ENCODE data around the gene C1QTNF5. TPM values are rescaled to one million over a fixed set of nuclear protein-coding genes. Genes with fewer than 3 reads are reported as not detected.

Gene C1QTNF5
- total and polyA plus RNA-seq, 11 donors, result 12.9 to 47.1 (median 20.0) TPM

- peaks cover 0 to 10% (median 5%) of the 10 kb centered on the region in 9 donors for H3K36me3 ChIP-seq
- TF ChIP-seq POLR2A (IDR thresholded peaks at IDR 0.05), result no peak
- TF ChIP-seq, protein P1, sequence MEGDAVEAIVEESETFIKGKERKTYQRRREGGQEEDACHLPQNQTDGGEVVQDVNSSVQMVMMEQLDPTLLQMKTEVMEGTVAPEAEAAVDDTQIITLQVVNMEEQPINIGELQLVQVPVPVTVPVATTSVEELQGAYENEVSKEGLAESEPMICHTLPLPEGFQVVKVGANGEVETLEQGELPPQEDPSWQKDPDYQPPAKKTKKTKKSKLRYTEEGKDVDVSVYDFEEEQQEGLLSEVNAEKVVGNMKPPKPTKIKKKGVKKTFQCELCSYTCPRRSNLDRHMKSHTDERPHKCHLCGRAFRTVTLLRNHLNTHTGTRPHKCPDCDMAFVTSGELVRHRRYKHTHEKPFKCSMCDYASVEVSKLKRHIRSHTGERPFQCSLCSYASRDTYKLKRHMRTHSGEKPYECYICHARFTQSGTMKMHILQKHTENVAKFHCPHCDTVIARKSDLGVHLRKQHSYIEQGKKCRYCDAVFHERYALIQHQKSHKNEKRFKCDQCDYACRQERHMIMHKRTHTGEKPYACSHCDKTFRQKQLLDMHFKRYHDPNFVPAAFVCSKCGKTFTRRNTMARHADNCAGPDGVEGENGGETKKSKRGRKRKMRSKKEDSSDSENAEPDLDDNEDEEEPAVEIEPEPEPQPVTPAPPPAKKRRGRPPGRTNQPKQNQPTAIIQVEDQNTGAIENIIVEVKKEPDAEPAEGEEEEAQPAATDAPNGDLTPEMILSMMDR (IDR thresholded peaks at IDR 0.05), result no peak
- intact Hi-C loops (cut with DNase I), result loop anchor here in 4 of 10 donors (1.0 to 10.0 kb wide), 5 partner anchors 42 to 234 kb away; partner anchors contain the start of genes USP2 (in 2 of the 4), ABCG4 (in 1 of the 4), C2CD2L (in 1 of the 4) and CBL (in 1 of the 4)
- H3K9me3 ChIP-seq, result no peaks in the 10 kb centered on the region
- 30 to 43% (median 38%) methylated on average over 8 to 11 of the region's 11 CpGs for WGBS, 4 donors
- H3K4me3 ChIP-seq, result peak overlapping the region; percentile 57 to 97 (median 76)
- DNase-seq (peak in 3 of 5 donors; percentile 45 to 62 (median 60)), ATAC-seq (peak in 2 of 4 donors; percentile 1 to 3)
- H3K27ac ChIP-seq, result peak overlapping the region in 11 of 12 donors; percentile 90 to 100 (median 97)
- peaks cover 0 to 33% (median 0%) of the 10 kb centered on the region in 9 donors for H3K27me3 ChIP-seq
- peaks cover 7 to 68% (median 47%) of the 10 kb centered on the region in 12 donors for H3K4me1 ChIP-seq
These were observed 1.6 kb downstream of the C1QTNF5 start for GRCh38 chr11:119338965-119339588.

DNA sequence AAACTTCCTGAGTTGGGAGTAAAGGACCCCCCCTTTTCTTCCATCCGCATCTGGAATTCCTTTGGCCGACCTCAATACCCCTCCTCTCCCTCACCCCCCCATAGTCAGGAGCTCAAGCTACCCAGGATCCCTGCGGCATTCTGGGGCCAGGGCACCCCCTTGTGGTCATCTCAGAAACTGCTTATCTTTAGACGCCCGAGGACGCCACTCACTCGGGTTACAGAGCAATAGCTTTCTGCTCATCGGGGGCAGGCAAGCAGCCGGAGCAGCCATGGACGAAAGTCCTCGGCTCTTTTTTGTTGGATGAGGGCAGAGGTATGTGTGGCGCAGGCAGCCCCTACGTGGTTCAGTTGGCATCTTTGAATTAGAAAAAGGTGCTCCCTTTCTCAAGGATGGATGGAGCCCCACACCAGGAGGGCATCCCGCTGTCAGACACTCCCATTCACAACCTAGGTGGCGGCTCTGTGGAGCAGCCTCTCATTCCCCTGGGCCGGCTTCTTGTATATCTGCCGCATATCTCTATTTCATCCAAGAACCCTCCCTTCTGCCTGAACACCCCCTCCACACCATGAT lies 2.3 kb downstream of the C1QTNF5 start:
- Histone ChIP-seq H3K27me3 (peaks cover 0 to 33% (median 0%) of the 10 kb centered on the region in 9 donors), H3K36me3 (peaks cover 0 to 10% (median 5%) of the 10 kb centered on the region in 9 donors), H3K9me3 (no peaks in the 10 kb centered on the region), H3K4me1 (peaks cover 7 to 68% (median 49%) of the 10 kb centered on the region in 12 donors), H3K27ac (peak overlapping the region in 9 of 12 donors; percentile 19 to 100 (median 95)), H3K4me3 (peak overlapping the region in 10 of 12 donors; percentile 60 to 97 (median 76))
- WGBS, 4 donors, result 10 to 18% (median 13%) methylated on average over 17 of the region's 17 CpGs
- peak; percentile 60 to 78 (median 75) for DNase-seq
- intact Hi-C loops (cut with DNase I), result loop anchor here in 4 of 10 donors (1.0 to 10.0 kb wide), 5 partner anchors 43 to 234 kb away; partner anchors contain the start of genes USP2 (in 2 of the 4), ABCG4 (in 1 of the 4), C2CD2L (in 1 of the 4) and CBL (in 1 of the 4)
- no peak for TF ChIP-seq POLR2A (IDR thresholded peaks at IDR 0.05)
- TF ChIP-seq, protein P1 (IDR thresholded peaks at IDR 0.05), result peak; percentile 64 to 79 (median 72)
- ATAC-seq, result peak in 3 of 4 donors; percentile 11 to 29 (median 17)

DNA sequence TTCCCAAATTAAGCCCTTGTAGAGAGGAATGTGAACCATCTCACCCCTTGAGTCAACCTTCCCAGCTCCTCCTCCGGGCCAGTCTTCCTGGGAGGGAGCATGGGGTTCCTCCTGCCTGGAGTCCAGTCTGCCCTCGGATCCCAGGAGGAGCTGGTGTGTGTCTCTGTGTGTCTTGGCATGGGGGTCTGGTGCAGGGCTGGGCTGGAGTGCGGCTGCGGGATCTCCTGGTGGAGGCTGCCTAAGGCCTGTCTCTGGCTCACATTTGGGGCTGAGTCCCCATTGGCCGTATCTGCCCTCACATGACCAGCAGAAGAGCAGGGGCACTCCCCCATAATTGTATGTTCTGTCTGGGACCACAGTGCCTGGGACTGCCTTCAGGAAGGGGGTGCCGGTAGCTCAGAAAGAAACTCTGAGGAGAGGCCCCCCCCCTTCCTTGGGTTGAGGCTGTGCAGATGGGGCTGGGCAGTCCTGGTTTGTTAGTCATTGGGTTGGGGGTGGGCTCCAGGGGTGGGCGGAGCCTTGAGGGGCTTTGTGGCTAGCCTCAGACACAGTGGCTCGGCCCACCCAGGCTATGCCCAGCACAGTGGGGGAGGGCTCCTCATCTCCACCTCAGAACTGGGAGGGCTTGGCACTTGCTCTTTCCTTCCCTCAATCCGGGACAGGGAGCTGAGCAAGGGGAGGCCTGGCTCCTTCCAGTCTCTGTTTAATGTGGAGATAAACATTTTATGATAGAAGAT lies 2.9 kb downstream of the C1QTNF5 start:
- H3K36me3 ChIP-seq, result peaks cover 0 to 10% (median 5%) of the 10 kb centered on the region in 9 donors
- ATAC-seq (no peak), DNase-seq (no peak)
- H3K9me3 ChIP-seq, result no peaks in the 10 kb centered on the region
- H3K27me3 ChIP-seq, result peaks cover 0 to 33% (median 0%) of the 10 kb centered on the region in 9 donors
- WGBS, 4 donors, result 43 to 51% (median 47%) methylated on average over 8 to 9 of the region's 9 CpGs
- intact Hi-C loops (cut with DNase I), result loop anchor here in 4 of 10 donors (1.0 to 10.0 kb wide), 5 partner anchors 44 to 233 kb away; partner anchors contain the start of genes USP2 (in 2 of the 4), ABCG4 (in 1 of the 4), C2CD2L (in 1 of the 4) and CBL (in 1 of the 4)
- peak overlapping the region in 2 of 12 donors; percentile 5 to 97 for H3K4me3 ChIP-seq
- H3K4me1 ChIP-seq, result peaks cover 7 to 68% (median 49%) of the 10 kb centered on the region in 12 donors
- peak overlapping the region in 3 of 12 donors; percentile 33 to 99 (median 94) for H3K27ac ChIP-seq
- TF ChIP-seq, protein P1 (IDR thresholded peaks at IDR 0.05), result no peak
- TF ChIP-seq POLR2A (IDR thresholded peaks at IDR 0.05), result no peak

Data from heart left ventricle (tissue), 16 donors.